HepG2 (cell line): ENCODE measurements around the gene ABCA4. TPM values are rescaled to one million over a fixed set of nuclear protein-coding genes. Genes with fewer than 3 reads are reported as not detected.

Experiments used
- DZIP1 ChIP-seq: sonication (generic); formaldehyde crosslinking; IDR thresholded peaks from 2 replicates; pipeline ENCODE4 v1.5.0; 2020; ENCODE audit warnings: mild to moderate bottlenecking, missing genetic modification reagents
- EHMT2 ChIP-seq: fragments of 200-600 bp; sonication (generic); IDR thresholded peaks from 2 replicates; pipeline ENCODE4 v1.7.0; 2017; ENCODE audit warnings: antibody characterized with exemption, low read depth, low read length, borderline replicate concordance
- FOXJ3 ChIP-seq: sonication (generic); formaldehyde crosslinking; IDR thresholded peaks from 2 replicates; pipeline ENCODE4 v1.4.0; 2020; ENCODE audit warnings: missing genetic modification reagents, mild to moderate bottlenecking, borderline replicate concordance
- GABPA ChIP-seq, 2 experiments: IDR thresholded peaks; 2 replicates each; pipeline ENCODE4 v1.6.1; 2011 to 2016; ENCODE audit warnings: low read depth in 2 of 2, low read length in 1 of 2, missing biosample characterization in 1 of 2, missing genetic modification characterization in 1 of 2
- GATAD2A ChIP-seq: IDR thresholded peaks from 2 replicates; pipeline ENCODE4 v1.6.1; 2016
- JDP2 ChIP-seq: sonication (generic); formaldehyde crosslinking; IDR thresholded peaks from 2 replicates; pipeline ENCODE4 v1.8.1; 2022; ENCODE audit warnings: missing genetic modification reagents, borderline replicate concordance
- MAFF ChIP-seq: IDR thresholded peaks from 2 replicates; pipeline ENCODE4 v1.6.1; 2011; ENCODE audit warnings: low read depth, low read length, improper control_type of control experiment
- MAFK ChIP-seq, 2 experiments: IDR thresholded peaks in 1 of 2; conservative IDR thresholded peaks in 1 of 2; 2 replicates each; pipeline ENCODE4 v1.6.1; 2011; ENCODE audit warnings: improper control_type of control experiment in 2 of 2, low read length in 2 of 2
- MATR3 ChIP-seq: sonication (generic); formaldehyde crosslinking; IDR thresholded peaks from 2 replicates; pipeline ENCODE4 v1.4.0; 2020; ENCODE audit warnings: missing genetic modification reagents
- MEIS1 ChIP-seq: sonication (generic); formaldehyde crosslinking; IDR thresholded peaks from 2 replicates; pipeline ENCODE4 v1.9.0; 2021; ENCODE audit warnings: mild to moderate bottlenecking, missing genetic modification reagents, moderate library complexity, borderline replicate concordance
- NFRKB ChIP-seq: fragments of 450-650 bp; IDR thresholded peaks from 2 replicates; pipeline ENCODE4 v1.6.1; 2017
- PCBP1 ChIP-seq: fragments of 200-400 bp; formaldehyde crosslinking; IDR thresholded peaks from 2 replicates; pipeline ENCODE4 v1.6.1; 2017; ENCODE audit warnings: mild to moderate bottlenecking, low read depth, low read length, borderline replicate concordance
- RARG ChIP-seq: sonication (generic); formaldehyde crosslinking; IDR thresholded peaks from 2 replicates; pipeline ENCODE4 v1.4.0; 2020; ENCODE audit warnings: low read depth, mild to moderate bottlenecking, missing genetic modification reagents
- TCF7 ChIP-seq: sonication (generic); IDR thresholded peaks from 2 replicates; pipeline ENCODE4 v1.6.1; 2016; ENCODE audit warnings: antibody characterized with exemption, low read depth
- THAP11 ChIP-seq: IDR thresholded peaks from 2 replicates; pipeline ENCODE4 v1.6.1; 2016; ENCODE audit warnings: missing biosample characterization, missing genetic modification reagents
- ZFX ChIP-seq: sonication (generic); formaldehyde crosslinking; IDR thresholded peaks from 2 replicates; pipeline ENCODE4 v1.4.0; 2020; ENCODE audit warnings: mild to moderate bottlenecking, low read depth, missing genetic modification reagents, moderate library complexity
- ZHX1 ChIP-seq: sonication (generic); formaldehyde crosslinking; IDR thresholded peaks from 2 replicates; pipeline ENCODE4 v1.8.1; 2022; ENCODE audit warnings: low read depth, mild to moderate bottlenecking, missing genetic modification reagents
- ZNF10 ChIP-seq: sonication (generic); formaldehyde crosslinking; IDR thresholded peaks from 2 replicates; pipeline ENCODE4 v1.4.0; 2020; ENCODE audit warnings: mild to moderate bottlenecking, low read depth, missing genetic modification reagents, borderline replicate concordance
- ZNF264 ChIP-seq: sonication (generic); formaldehyde crosslinking; IDR thresholded peaks from 2 replicates; pipeline ENCODE4 v1.4.0; 2020; ENCODE audit warnings: missing genetic modification reagents
- ZNF451 ChIP-seq: sonication (generic); formaldehyde crosslinking; IDR thresholded peaks from 2 replicates; pipeline ENCODE4 v1.5.0; 2020; ENCODE audit warnings: mild to moderate bottlenecking, missing genetic modification reagents
- ZNF496 ChIP-seq: sonication (generic); formaldehyde crosslinking; IDR thresholded peaks from 2 replicates; pipeline ENCODE4 v1.8.1; 2023; ENCODE audit warnings: mild to moderate bottlenecking, moderate library complexity, missing genetic modification reagents; ENCODE audit not compliant: insufficient replicate concordance
- ZNF761 ChIP-seq: sonication (generic); formaldehyde crosslinking; conservative IDR thresholded peaks from 2 replicates; pipeline ENCODE4 v1.4.0; 2020; ENCODE audit warnings: mild to moderate bottlenecking, missing genetic modification reagents
- ZNF792 ChIP-seq: IDR thresholded peaks from 2 replicates; pipeline ENCODE4 v1.6.1; 2016
- ZSCAN29 ChIP-seq: sonication (generic); formaldehyde crosslinking; conservative IDR thresholded peaks from 2 replicates; pipeline ENCODE4 v1.4.0; 2020; ENCODE audit warnings: mild to moderate bottlenecking, missing genetic modification reagents
- ZUFSP ChIP-seq: sonication (generic); formaldehyde crosslinking; IDR thresholded peaks from 2 replicates; pipeline ENCODE4 v1.9.0; 2021; ENCODE audit warnings: missing genetic modification reagents, mild to moderate bottlenecking, borderline replicate concordance
- polyA plus RNA-seq, 8 experiments: library from polyadenylated mRNA; depleted of rRNA in 3 of 8; stranded (reverse) in 7 of 8; unstranded in 1 of 8; fragments of >200 nt; fragmentation: Illumina TruSeq in 4 of 8; extraction: Trizol in 4 of 8; gene quantifications; 2 replicates each; pipeline versions ENCODE4 v1.2.1 to v1.2.3, GENCODE V29; 2011 to 2016; ENCODE audit warnings: low read depth in 4 of 8, missing spikeins in 1 of 8, mixed read lengths in 1 of 8; ENCODE audit not compliant: insufficient read depth in 1 of 8
- total RNA-seq, 5 experiments: library from RNA; depleted of rRNA; stranded (reverse); fragments of >200 nt; fragmentation: Illumina TruSeq; extraction: Trizol; gene quantifications; 2 replicates each; pipeline ENCODE4 v1.2.3, GENCODE V29; 2016; ENCODE audit warnings: low read depth in 1 of 5

The ABCA4 gene
- total and polyA plus RNA-seq, 2 of the 13 experiments (the other 11 are each of a cell fraction or from before 2014, with no cell fraction given) = 0.24 to 0.67 TPM

- TF ChIP-seq GABPA (IDR thresholded peaks at IDR 0.05; ENCODE audit: low read depth, low read length) (no peak), GABPA (CRISPR knock-in tag; IDR thresholded peaks at IDR 0.05; ENCODE audit: low read depth) (0 out of 2 replicates have a peak, but pooled peaks have one; percentile 1), RARG (CRISPR knock-in tag) (0 out of 2 replicates have a peak, but pooled peaks have one; percentile 25), TCF7 (no peak), ZNF10 (no peak), ZFX (CRISPR knock-in tag) (0 out of 2 replicates have a peak, but pooled peaks have one; percentile 12), ZNF264 (CRISPR knock-in tag) (no peak), JDP2 (CRISPR knock-in tag) (no peak), FOXJ3 (CRISPR knock-in tag) (no peak), PCBP1 (no peak), ZNF496 (CRISPR knock-in tag) (no peak), MEIS1 (CRISPR knock-in tag) (no peak), MAFF (no peak), DZIP1 (no peak), ZNF792 (CRISPR knock-in tag) (no peak), ZUFSP (CRISPR knock-in tag) (no peak), MATR3 (CRISPR knock-in tag) (no peak), EHMT2 (0 out of 2 replicates have a peak, but pooled peaks have one; percentile 38), MAFK (conservative IDR thresholded peaks at IDR 0.05 in 1 of 2, IDR thresholded peaks at IDR 0.05 in 1 of 2; ENCODE audit: low read length in 2 of 2) (peak in 1 of 2 experiments; percentile 54; a peak in 1 of 4 replicates), ZHX1 (CRISPR knock-in tag) (no peak), ZSCAN29 (CRISPR knock-in tag) (0 out of 2 replicates have a peak, but pooled peaks have one; percentile 37), GATAD2A (no peak), NFRKB (no peak), THAP11 (CRISPR knock-in tag) (no peak), ZNF761 (CRISPR knock-in tag) (peak; percentile 34; the same call in 1 of the 2 replicates), ZNF451 (CRISPR knock-in tag) (no peak)
These were observed 5.0 kb downstream of the ABCA4 start (continued) for GRCh38 chr1:94115900-94116436.
